Stimulated activated naive CD8-positive, alpha-beta T cell treated with anti-CD3 and anti-CD28 coated beads, Interleukin-15, Interleukin-2, amounts not matched to agents 100 ng/mL and 50 ng/mL, for 24 hours (primary cell): ENCODE data around the gene C3.
"Not testable (repeated sequence)": the region's sequence is repeated elsewhere in the genome, so short reads cannot be mapped to it uniquely, and the experiment has no call there.

Experiments
- H3K27ac Mint-ChIP-seq: one replicate; pipeline ENCODE4 v1.8.0; 2021; ENCODE audit warnings: mild to moderate bottlenecking, mixed read lengths
- H3K27me3 Mint-ChIP-seq: one replicate; pipeline ENCODE4 v1.8.0; 2021; ENCODE audit warnings: mixed read lengths
- H3K36me3 Mint-ChIP-seq: one replicate; pipeline ENCODE4 v1.8.0; 2021; ENCODE audit warnings: low read depth, mixed read lengths
- H3K4me1 Mint-ChIP-seq: one replicate; pipeline ENCODE4 v1.8.0; 2021; ENCODE audit warnings: low read depth, mixed read lengths
- H3K4me3 Mint-ChIP-seq: one replicate; pipeline ENCODE4 v1.8.0; 2021; ENCODE audit warnings: mild to moderate bottlenecking, mixed read lengths
- H3K9me3 Mint-ChIP-seq: one replicate; pipeline ENCODE4 v1.8.0; 2021; ENCODE audit warnings: mixed read lengths

C3 gene

GRCh38 chr19:6720369-6721137 is at the start of gene C3:
TSS of gene C3 (minus strand) at chr19:6720650. CDS start at chr19:6720589, 61 bp downstream.
- Mint-ChIP-seq H3K4me3 (no peak within 1 kb of the TSS), H3K27me3 (no peaks in the 10 kb centered on the region), H3K4me1 (peaks cover 53% of the 10 kb centered on the region), H3K9me3 (peaks cover 8% of the 10 kb centered on the region), H3K36me3 (no peaks in the 10 kb centered on the region), H3K27ac (no peak within 1 kb of the TSS)

- Mint-ChIP-seq H3K9me3 (no peaks in the 10 kb centered on the region), H3K4me3 (no peak overlapping the region), H3K27me3 (no peaks in the 10 kb centered on the region), H3K36me3 (peaks cover 5% of the 10 kb centered on the region), H3K4me1 (peaks cover 52% of the 10 kb centered on the region), H3K27ac (no peak overlapping the region)
Measured at GRCh38 chr19:6769006-6769619, 48.7 kb upstream of the C3 start.

GRCh38 chr19:6768236-6768785 is 47.9 kb upstream of the C3 start:
- Mint-ChIP-seq H3K4me3 (peak overlapping the region; percentile 89), H3K9me3 (no peaks in the 10 kb centered on the region), H3K36me3 (peaks cover 5% of the 10 kb centered on the region), H3K4me1 (peaks cover 47% of the 10 kb centered on the region), H3K27me3 (no peaks in the 10 kb centered on the region), H3K27ac (peak overlapping the region; percentile 87)

- H3K9me3 Mint-ChIP-seq: no peaks in the 10 kb centered on the region
- H3K27ac Mint-ChIP-seq: peak within 1 kb of the TSS; percentile 87
- H3K4me1 Mint-ChIP-seq: peaks cover 47% of the 10 kb centered on the region
- H3K4me3 Mint-ChIP-seq: peak within 1 kb of the TSS; percentile 89
- H3K36me3 Mint-ChIP-seq: peaks cover 5% of the 10 kb centered on the region
- H3K27me3 Mint-ChIP-seq: no peaks in the 10 kb centered on the region
Measured at GRCh38 chr19:6767357-6768235, 47.1 kb upstream of the C3 start, which contains the start of gene SH2D3A. TSS of gene SH2D3A (minus strand) at chr19:6767435. CDS start at chr19:6763748, 3,687 bp downstream.

- peak overlapping the region; percentile 87 for H3K27ac Mint-ChIP-seq
Measured at GRCh38 chr19:6767081-6767356, 46.6 kb upstream of the C3 start.

GRCh38 chr19:6766357-6767080 is 46.1 kb upstream of the C3 start:
- peaks cover 5% of the 10 kb centered on the region for H3K36me3 Mint-ChIP-seq
- no peaks in the 10 kb centered on the region for H3K27me3 Mint-ChIP-seq
- H3K9me3 Mint-ChIP-seq: no peaks in the 10 kb centered on the region
- peak overlapping the region; percentile 87 for H3K27ac Mint-ChIP-seq
- H3K4me3 Mint-ChIP-seq: peak overlapping the region; percentile 89
- peaks cover 37% of the 10 kb centered on the region for H3K4me1 Mint-ChIP-seq

More at GRCh38 chr19:6767081-6767356, 46.6 kb upstream of the C3 start:
- Mint-ChIP-seq H3K27me3 (no peaks in the 10 kb centered on the region), H3K4me1 (peaks cover 42% of the 10 kb centered on the region), H3K9me3 (no peaks in the 10 kb centered on the region), H3K4me3 (peak overlapping the region; percentile 89), H3K36me3 (peaks cover 5% of the 10 kb centered on the region)

- Mint-ChIP-seq H3K27me3 (no peaks in the 10 kb centered on the region), H3K4me1 (peaks cover 37% of the 10 kb centered on the region), H3K4me3 (peak overlapping the region; percentile 89), H3K27ac (peak overlapping the region; percentile 87), H3K9me3 (no peaks in the 10 kb centered on the region), H3K36me3 (peaks cover 10% of the 10 kb centered on the region)
Measured at GRCh38 chr19:6765738-6766356, 45.4 kb upstream of the C3 start.

- Mint-ChIP-seq H3K36me3 (peaks cover 24% of the 10 kb centered on the region), H3K4me1 (peaks cover 30% of the 10 kb centered on the region)
- not testable (repeated sequence) for H3K27me3 Mint-ChIP-seq, H3K4me3 Mint-ChIP-seq, H3K9me3 Mint-ChIP-seq, H3K27ac Mint-ChIP-seq
Measured at GRCh38 chr19:6762253-6762797, 41.9 kb upstream of the C3 start.

- Mint-ChIP-seq H3K27ac (no peak overlapping the region), H3K36me3 (peaks cover 25% of the 10 kb centered on the region), H3K4me1 (peaks cover 23% of the 10 kb centered on the region)
Measured at GRCh38 chr19:6761053-6761676, 40.7 kb upstream of the C3 start.

GRCh38 chr19:6760606-6761005 is 40.2 kb upstream of the C3 start:
- Mint-ChIP-seq H3K4me1 (peaks cover 18% of the 10 kb centered on the region), H3K9me3 (no peaks in the 10 kb centered on the region), H3K36me3 (peaks cover 25% of the 10 kb centered on the region), H3K27ac (no peak overlapping the region), H3K27me3 (no peaks in the 10 kb centered on the region), H3K4me3 (no peak overlapping the region)

More at GRCh38 chr19:6761053-6761676, 40.7 kb upstream of the C3 start:
- no peaks in the 10 kb centered on the region for H3K9me3 Mint-ChIP-seq
- no peaks in the 10 kb centered on the region for H3K27me3 Mint-ChIP-seq
- H3K4me3 Mint-ChIP-seq: no peak overlapping the region

- Mint-ChIP-seq H3K9me3 (no peaks in the 10 kb centered on the region), H3K36me3 (peaks cover 37% of the 10 kb centered on the region), H3K27ac (no peak overlapping the region), H3K27me3 (no peaks in the 10 kb centered on the region), H3K4me1 (peaks cover 17% of the 10 kb centered on the region), H3K4me3 (no peak overlapping the region)
Measured at GRCh38 chr19:6754653-6755463, 34.4 kb upstream of the C3 start.

GRCh38 chr19:6754136-6754535 is 33.7 kb upstream of the C3 start:
- H3K36me3 Mint-ChIP-seq: peaks cover 44% of the 10 kb centered on the region
- H3K27me3 Mint-ChIP-seq: no peaks in the 10 kb centered on the region
- H3K4me1 Mint-ChIP-seq: peaks cover 17% of the 10 kb centered on the region
- no peak overlapping the region for H3K4me3 Mint-ChIP-seq
- no peak overlapping the region for H3K27ac Mint-ChIP-seq
- H3K9me3 Mint-ChIP-seq: no peaks in the 10 kb centered on the region
